NCI-H748 (cell line): ENCODE measurements around the gene TCF12.

Experiments used
- DNase-seq: peaks from one replicate; lab custom pipeline; 2025; ENCODE audit not compliant: unreplicated experiment; lab: John Stamatoyannopoulos, UW

The TCF12 gene

DNA sequence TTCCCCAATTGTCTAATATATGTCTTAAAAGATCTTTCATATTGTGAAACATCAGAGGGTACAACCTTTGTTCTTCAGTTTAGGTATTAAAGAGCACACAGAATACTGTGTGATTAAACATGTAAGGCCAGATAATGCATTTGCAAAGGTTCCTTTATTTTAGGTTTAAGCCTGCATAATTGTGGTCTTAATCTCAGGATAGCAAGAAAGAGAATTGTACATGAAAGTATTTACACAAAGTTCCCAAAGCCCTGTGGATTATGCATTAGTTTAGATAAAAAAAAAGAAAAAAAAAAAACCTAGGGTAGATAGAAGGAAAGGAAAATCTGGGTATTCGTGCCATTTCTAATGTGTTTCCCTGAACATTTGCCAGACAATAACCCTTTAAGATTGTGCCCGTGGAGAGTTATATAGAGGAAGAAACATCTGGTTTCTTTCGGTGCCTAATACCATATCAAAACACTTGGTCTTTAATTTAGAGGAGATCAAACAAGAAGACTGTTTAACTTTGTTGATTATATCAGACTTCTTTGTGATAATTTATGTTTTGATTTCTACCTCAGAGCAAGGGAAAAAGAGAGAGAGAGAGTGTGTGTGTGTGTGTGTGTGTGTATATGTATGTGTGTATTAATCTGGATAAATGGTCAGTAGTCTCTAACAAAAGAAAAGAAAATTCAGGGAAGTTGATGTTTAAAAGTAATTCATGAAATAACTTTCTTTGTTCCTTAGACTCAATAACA is 318.3 kb downstream of the TCF12 start:
- peak; percentile 63 for DNase-seq

DNA sequence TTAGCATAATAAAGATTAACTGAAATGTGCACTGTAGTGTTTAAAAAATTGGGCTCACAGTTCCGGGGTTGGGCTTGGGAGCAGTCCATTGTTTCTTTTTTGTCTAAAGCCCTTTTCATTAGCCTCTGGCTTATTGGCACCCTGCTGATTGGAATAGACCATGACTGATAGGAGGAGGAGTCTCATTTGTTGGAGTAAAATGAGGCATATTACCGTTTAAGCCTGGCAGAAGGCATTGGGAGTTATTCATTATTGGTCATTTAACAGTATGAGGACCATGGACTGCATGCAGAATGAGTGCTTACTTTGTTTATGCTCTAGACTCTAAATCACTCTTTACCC is 318.8 kb downstream of the TCF12 start:
- peak; percentile 92 for DNase-seq

DNA sequence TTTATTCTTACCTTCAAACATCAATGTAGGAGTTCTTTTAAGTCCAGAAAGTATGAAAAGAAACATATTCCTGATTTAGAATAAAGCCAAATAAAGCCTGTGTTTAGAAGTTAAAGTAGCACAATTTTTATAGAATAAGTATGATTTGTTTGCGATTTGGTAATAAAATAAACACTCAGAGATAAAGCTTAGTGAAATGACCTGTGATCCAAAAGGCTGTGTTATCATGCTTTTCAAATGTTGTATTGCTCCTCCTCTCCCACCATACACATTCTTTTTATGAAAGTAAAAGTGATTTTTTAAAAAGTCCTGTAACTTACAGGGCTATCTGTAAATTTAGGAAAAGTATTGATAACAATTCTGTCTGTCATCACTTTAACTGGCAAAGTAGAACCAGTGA is 319.2 kb downstream of the TCF12 start:
- DNase-seq, result no peak

DNA sequence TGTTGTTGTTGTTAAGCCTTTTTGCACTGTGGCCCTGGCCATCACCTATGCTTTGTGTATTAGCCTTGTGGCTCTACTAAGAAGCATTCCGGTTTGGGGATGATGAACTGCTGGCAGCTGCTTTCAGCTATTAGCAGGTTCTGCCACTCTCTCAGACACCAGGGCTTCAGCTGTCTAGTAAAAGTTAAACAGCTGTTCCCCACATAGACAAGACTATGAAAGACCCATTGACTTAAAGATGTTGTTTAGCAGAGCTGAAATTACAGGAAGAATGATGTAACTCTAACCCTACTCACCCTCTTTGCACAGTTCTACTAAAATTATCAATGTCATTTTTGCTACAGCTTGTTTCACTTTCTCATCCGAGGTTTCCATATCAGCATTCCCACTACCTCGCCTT is 326.7 kb downstream of the TCF12 start:
- no peak for DNase-seq

DNA sequence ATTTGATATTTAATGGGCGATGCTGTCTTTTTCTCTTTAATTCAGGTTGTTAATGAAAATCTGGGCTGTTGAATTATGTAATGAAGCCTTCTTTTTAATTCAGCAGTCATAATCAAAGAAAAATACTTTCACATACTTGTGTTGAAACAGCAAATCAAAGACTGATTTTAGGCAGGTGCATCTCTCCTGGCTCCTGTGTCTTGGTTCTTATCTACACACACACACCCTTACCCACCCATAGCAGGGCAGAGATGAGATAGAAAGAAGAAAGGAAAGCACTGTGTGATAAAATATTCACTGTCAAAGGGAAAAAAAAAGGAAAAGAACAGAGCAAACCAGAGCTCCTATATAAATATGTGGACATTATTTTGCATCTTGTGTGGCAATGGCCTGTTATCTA is 327.3 kb downstream of the TCF12 start:
- no peak for DNase-seq

DNA sequence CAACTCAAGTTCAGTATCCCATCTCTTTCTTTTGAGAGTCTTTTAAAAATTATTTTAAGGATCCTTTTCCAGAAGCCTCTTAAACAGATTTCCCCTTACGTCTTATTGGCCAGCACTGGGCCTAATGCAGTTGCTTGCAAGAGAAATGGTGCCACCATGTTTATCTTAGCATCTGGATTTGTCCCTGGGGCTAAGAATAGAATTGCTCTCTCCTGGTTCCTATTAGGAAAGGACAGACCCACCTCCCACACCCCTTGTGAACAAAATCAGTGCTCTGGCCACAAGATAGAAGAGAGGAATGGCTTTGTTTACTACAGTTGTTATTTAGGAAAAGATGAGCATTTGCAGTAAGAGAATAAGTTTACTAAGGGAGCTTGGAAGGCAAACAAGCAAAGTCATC is 329.6 kb downstream of the TCF12 start:
- DNase-seq, result no peak

DNA sequence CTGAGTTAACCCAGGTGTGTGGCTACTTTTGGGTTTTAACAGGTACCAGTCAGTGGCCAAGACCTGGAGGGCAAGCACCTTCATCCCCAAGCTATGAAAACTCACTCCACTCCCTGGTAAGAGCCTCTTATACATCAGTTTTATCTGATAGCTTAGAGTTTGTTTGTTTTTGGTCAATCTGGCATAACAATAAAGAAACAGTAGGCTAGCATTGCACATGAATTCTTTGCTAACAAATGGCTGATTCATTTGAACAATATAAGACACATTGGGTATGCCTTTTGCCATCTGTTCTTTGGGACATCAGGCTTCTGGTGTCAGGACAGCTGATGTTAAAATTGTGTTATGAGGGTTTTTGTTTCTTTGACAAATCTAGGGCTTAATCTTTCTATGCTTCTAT is 332.9 kb downstream of the TCF12 start:
- DNase-seq, result peak; percentile 16

DNA sequence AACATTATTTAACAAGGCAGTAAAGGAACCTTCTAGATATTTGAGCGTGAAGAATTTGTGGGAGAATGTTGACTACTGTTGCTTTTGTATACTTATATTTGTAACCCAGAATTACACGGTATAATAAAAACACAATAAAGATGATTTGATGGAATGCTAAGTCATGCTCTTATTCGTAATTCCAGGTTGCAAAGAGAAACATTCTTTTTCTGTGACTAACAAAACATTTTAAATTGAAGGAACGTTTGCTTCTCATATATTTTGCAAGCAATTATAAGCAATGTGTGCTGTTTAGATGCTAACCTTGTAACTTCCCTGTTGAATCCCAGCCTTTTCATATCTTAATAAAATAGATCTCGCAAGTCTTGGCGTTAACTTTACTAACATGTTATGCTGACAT is 333.5 kb downstream of the TCF12 start:
- DNase-seq, result no peak

DNA sequence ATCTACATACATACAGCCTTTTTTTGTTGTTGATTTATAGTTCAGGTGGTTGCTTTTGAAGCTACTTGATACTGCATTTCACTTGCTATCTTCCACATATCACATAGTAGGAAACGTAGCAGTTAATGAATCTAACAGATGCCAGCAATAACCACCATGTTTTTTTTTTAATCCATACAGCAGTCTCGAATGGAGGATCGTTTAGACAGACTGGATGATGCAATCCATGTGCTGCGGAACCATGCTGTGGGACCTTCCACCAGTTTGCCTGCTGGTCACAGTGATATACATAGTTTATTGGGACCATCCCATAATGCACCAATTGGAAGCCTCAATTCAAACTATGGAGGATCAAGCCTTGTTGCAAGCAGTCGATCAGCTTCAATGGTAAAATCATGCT is 334.6 kb downstream of the TCF12 start:
- DNase-seq, result no peak

DNA sequence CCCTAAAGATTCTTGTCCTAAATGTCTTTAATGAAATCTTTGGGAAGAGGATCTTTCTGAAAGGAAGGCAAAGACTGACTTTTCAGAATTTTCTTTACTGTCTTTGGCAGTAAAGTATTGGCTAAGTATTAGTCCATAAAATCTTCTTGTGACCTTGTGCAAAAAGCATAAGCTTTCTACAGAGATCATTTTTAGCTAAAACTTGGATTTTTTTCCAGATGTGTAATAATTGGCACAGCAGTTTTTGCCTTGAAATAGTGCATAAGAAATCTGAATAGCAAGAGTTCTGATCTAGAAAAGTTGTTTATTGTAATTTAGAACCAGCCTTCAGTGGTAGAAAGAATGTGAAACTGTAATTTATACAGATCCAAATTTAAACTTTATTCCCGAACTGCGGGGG is 335.1 kb downstream of the TCF12 start:
- no peak for DNase-seq

DNA sequence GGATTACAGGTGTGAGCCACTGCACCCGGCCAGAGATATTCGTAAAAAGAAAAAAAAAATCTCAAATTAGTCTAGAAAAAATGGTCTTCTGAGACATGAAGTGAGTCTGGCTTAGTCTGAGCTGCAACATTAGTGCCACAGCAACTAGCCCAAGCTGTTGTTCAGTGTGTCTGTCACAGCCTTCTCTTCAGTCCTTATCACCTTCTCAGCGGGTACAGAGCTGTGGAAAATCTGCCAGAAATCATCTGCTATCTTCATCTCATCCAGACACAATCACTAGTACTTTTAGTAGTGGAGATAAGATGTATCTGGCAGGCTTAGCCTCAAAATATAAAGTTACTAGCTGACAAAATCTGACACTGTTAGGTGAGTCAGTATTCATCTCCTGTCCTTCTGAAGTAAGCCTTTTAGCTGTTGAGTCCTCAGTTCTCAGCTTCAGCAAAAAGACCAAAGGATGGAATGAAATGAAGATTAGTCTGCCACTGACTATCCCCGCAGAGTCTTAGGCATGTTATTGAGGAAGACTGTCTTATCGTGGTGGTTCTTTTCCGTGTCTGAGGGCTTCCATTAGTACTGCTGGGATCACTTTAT is 337.4 kb downstream of the TCF12 start:
- no peak for DNase-seq

DNA sequence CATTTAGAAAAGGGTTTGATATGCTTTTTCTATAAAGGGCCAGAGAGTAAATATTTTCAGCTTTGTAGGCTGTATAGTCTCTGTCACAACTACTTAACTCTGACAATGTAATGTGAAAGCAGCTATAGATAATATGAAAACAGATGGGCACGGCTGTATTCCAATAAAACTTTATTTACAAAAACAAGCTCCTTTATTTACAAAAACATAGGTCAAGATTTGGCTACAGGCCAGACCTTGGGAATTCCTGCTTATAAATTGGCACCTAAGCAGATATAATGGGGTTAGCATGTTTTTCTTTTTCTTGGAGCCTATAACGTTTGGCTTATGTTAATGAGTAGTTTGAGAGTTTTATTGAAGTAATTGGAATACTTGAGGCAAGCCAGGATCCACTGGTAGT is 338.5 kb downstream of the TCF12 start:
- peak; percentile 74 for DNase-seq

DNA sequence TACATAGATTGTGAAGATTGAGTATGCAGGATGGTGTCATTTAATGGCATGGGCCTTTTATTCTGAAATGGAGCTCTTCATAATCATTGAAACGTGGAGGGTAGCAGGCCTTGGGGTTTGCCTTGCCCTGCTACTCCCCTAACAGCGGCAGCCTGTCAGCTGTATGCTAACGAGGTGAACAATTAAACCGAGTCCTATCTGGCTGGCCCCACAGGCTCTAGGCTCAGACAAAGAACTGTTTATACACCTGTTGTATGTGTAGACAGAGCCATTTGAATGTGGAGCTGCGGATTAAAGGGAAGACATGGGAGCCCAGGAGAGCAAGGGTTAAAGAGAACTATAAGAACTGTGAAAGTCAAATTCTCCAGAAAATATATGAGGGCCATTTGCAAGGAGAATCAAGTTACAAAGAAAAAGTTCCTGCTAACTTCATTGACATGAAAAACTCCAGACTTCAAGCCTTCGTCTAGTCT is 341.2 kb downstream of the TCF12 start:
- peak; percentile 99 for DNase-seq

DNA sequence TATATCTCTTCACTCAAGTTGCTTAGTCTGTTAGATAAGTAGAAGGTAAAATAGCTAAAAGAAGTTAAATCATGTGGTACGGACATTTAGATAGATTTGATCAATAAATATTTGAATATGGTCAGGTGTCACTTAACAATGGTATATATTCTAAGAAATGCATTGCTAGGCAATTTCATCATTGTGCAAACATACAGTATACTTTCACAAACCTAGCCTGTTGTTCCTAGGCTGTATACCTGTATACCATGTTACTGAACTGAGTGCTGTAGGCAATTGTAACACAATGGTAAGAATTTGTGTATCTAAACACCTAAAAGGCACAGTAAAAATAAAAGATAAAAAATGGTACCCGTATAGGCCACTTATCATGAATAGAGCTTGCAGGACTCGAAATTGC is 345.1 kb downstream of the TCF12 start:
- DNase-seq, result peak; percentile 20

DNA sequence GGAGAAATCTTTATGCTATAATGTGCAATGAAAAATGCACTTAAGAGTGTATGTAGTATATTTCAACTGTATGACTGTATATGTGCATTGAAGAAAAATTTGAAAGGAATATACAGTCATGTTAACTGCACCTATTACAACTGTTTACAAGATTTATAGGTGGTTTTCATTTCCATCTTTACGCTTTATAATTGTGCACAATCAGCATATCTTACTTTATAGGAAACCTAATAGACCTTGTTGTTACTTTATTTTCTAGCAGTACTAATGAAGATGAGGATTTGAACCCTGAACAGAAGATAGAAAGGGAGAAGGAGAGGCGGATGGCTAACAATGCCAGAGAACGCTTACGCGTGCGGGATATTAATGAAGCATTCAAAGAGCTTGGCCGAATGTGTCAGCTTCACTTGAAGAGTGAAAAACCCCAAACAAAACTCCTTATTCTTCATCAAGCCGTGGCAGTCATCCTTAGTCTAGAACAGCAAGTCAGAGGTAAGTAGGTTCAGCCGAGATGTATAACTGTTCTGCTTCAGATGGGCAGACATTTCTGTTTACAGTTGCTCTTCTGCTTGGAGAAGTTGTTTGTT is 354.4 kb downstream of the TCF12 start:
- DNase-seq, result no peak

DNA sequence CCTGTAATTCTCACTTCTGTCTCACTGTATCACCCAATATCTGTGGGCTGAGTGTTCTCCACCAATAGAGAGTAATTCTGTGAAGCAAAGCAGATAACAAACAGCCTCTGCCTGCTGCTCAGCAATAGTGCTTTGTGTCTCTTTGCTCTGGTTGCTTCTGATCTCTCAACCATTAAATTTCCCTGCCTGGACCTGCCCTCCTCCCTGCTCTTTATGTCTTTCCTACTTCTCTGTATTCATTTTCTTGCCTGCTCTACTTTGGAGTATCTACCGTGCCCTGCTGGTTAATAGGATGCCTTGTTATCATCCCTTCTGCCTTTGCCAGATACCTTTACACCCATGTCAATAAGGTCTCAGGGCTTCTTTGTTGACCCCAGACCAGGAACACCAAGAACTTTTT is 355.0 kb downstream of the TCF12 start:
- DNase-seq, result no peak

DNA sequence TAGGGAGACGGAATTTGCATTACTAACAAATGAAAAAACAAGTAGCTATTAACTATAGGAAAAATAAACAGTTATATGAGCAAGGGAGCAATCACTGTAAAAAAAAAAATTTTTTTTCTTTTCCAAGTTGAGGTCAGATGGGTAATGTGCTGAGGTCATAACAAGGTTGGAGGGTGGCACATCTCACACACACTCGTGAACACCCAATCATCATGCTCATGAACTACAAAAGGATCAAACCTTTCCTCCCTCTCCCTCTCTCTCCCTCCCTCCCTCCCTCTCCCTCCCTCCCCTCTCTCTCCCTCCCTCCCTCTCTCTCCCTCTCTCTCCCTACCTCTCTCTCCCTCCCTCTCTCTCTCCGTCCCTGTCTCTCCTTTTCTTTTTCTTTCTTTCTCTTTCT is 360.0 kb downstream of the TCF12 start:
- no peak for DNase-seq

DNA sequence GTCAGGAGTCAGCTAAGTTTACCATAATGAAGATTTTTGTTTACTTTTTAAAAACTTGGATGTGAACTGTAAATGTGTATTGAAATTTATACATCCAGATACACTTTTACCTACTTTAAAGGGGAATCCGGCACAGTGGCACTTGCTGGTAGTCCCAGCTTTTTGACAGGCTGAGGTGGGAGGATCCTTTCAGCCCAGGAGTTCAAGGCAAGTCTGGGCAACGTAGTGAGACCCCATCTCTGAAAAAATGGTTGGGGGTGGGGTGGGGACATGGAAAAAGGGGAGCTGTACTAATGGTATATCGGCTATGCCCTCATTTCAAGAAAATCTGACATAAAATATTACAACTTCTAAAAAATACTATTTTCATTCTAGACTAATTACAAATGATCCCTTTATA is 362.0 kb downstream of the TCF12 start:
- DNase-seq, result no peak

DNA sequence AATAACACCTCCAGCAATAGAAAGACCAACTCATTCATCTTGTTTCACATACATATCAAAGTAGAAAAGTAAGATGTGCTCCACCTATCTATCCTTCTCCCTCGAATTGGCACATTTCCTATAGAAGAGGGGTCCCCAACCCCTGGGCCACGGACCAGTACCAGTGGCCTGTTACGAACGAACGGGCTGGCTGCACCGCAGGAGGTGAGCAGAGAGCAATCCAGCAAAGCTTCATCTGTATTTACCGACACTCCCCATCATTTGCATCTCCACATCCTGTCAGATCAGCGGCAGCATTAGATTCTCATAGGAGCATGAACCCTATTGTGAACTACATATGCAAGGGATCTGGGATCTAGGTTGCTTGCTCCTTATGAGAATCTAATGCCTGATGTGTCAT is 362.9 kb downstream of the TCF12 start:
- peak; percentile 47 for DNase-seq

DNA sequence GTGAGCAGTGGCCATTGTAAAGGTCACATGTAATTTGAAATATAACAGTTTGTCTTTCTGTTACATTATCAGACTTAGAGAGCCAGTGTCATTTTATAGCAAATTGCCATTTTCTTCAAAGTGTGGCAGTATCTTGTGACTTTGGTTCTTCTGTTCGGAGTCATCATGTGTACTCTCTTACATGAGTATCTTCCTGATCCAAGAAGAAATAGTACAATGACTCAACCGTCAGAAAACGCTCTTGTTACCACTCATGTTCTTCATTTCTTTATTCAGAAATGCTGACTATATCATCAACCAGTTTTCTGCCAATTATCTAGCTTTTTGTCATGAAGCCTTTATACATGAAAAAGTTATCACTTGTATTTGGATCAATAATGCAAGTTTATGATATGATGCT is 364.2 kb downstream of the TCF12 start:
- DNase-seq, result no peak

DNA sequence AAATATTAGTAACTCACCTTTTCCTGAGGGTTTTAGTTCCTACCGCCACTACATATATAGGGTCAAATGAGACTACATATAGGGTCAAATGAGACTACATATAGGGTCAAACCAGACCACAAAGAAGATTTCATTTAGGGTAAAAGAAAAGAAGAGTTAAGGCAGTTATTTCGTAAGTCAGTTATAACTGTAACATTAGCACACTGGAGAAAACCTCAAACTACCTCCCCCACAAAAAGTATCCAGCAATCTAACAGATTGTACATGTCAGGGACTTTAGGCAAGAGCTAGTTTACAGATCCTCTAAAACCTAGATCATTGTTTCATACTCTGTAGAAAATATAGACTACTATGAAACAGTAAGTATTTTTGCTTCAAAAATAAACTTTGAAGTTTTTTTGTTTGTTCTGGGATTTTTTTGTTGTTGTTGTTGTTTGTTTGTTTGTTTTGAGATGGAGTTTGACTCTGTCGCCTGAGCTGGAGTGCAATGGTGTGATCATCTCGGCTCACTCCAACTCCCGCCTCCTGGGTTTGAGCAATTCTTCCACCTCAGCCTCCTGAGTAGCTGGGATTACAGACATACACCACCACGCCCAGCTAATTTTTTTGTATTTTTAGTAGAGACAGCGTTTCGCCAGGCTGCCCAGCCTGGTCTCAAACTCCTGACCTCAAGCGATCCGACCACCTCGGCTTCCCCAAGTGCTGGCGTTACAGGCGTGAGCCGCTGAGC is 365.5 kb downstream of the TCF12 start:
- DNase-seq, result no peak

DNA sequence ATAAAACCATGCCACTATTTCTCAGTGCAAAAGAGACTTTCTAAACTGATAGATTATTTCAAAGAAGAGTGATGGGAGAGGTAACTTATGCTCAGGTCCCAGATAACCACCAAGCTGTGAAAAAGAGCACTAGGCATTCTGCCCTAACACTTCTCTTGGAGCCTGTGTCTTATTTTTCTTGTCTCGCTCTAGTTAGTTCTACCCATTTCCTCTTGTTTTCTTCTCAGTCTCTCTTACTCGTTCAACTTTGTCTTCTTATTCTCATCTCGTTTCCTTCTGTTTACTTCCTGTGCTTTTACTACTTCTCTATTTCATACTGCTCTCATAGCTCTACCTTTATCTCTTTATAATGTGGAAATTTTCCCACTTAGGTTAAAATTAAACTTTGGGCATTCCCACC is 366.1 kb downstream of the TCF12 start:
- DNase-seq, result no peak
